ENCODE results near the gene FPR2.

Gene FPR2

DNA sequence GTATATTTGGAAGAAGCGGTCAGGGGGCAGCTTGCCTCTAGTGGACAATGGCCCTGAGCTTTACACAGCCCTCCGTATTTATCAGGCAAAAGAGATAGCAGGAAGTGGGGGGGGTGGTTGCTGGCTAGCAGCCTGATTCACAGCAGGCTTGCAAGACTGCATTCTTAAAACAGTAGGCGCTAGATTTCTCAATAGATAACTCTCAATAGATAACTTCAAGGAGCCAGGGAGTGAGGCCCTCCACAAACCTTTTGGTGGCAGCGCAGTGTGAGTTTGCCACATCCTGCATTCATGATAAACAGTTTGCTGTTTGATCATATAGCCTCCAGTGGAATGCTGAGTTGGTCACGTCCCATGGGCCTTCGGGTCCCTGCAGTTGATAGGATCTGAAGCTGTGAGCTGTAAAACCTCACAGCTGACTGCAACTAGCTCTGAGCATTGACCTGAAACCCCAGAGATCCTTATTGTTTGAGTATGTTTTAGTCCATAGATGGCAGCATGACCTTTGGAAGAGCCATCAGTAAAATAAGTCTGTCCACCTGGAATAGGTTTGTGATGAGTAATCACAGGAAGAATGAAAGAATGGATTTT lies 46.2 kb downstream of the FPR2 start (continued):
- TF ChIP-seq ZNF324 (tag by site-specific recombination; IDR thresholded peaks at IDR 0.05) (no peak), ZNF549 (tag by site-specific recombination; IDR thresholded peaks at IDR 0.05) (no peak), YY2 (tag by site-specific recombination; IDR thresholded peaks at IDR 0.05) (no peak), ZSCAN23 (tag by site-specific recombination; IDR thresholded peaks at IDR 0.05) (no peak), ZNF473 (tag by site-specific recombination; IDR thresholded peaks at IDR 0.05) (no peak)
- TF ChIP-seq, protein P1, sequence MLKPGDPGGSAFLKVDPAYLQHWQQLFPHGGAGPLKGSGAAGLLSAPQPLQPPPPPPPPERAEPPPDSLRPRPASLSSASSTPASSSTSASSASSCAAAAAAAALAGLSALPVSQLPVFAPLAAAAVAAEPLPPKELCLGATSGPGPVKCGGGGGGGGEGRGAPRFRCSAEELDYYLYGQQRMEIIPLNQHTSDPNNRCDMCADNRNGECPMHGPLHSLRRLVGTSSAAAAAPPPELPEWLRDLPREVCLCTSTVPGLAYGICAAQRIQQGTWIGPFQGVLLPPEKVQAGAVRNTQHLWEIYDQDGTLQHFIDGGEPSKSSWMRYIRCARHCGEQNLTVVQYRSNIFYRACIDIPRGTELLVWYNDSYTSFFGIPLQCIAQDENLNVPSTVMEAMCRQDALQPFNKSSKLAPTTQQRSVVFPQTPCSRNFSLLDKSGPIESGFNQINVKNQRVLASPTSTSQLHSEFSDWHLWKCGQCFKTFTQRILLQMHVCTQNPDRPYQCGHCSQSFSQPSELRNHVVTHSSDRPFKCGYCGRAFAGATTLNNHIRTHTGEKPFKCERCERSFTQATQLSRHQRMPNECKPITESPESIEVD (tag by site-specific recombination; IDR thresholded peaks at IDR 0.05), result no peak
- TF ChIP-seq, protein P2, sequence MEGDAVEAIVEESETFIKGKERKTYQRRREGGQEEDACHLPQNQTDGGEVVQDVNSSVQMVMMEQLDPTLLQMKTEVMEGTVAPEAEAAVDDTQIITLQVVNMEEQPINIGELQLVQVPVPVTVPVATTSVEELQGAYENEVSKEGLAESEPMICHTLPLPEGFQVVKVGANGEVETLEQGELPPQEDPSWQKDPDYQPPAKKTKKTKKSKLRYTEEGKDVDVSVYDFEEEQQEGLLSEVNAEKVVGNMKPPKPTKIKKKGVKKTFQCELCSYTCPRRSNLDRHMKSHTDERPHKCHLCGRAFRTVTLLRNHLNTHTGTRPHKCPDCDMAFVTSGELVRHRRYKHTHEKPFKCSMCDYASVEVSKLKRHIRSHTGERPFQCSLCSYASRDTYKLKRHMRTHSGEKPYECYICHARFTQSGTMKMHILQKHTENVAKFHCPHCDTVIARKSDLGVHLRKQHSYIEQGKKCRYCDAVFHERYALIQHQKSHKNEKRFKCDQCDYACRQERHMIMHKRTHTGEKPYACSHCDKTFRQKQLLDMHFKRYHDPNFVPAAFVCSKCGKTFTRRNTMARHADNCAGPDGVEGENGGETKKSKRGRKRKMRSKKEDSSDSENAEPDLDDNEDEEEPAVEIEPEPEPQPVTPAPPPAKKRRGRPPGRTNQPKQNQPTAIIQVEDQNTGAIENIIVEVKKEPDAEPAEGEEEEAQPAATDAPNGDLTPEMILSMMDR (tag by site-specific recombination; IDR thresholded peaks at IDR 0.05), result no peak

DNA sequence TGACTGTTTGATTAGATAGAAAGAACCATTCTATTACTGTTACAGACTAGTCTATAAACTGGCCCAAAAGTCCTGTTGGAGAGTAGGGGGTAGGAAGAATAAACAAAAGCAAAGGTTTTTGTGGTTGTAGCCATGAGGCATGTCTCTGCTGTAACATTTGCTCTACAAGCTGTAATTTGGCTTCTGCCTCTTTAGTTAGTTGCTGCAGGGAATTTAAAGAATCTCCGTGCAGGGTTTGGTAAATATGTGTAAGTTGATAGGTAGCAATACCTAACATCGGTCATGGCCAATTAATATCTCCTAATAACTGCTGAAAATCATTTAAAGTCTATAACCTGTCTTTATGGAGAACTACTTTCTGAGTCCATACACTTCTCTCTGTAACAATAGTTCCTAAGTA lies 46.9 kb downstream of the FPR2 start:
- H3K27ac ChIP-seq (ENCODE audit: extremely low read depth, low read depth, low read length), result no peak overlapping the region

DNA sequence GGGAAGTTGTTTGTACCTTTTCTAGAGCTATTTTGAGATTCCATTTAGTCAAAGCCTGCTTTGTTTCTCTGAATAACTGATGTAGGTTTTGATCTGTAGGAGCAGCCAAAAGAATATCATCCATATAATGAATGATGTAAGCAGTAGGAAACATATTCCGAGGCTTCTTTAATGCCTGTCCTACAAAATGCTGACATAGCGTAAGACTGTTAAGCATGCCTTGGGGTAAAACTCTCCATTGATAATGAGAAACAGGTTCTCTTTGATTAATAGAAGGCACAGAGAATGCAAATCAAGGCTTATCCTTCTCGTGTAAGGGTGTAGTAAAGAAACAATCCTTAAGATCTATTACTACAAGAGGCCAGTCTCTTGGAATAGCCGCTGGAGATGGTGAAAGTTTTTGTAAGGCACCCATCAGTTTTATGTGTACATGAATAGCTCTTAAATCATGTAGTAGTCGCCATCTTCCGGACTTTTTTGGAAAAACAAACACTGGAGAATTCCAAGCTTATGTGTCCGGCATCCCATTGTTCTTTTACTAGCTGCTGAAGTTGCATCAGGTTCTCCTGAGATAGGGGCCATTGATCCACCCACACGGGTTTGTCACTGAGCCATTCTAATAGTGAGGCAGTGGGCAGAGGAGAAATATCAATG lies 47.5 kb downstream of the FPR2 start:
- POLR2A ChIA-PET, result interaction anchor here (0.6 kb wide), 1 partner anchor 1706 kb away, joined by 4 read pairs; no protein-coding TSS in a partner anchor

More for the DNA sequence above, 46.9 kb downstream of the FPR2 start:
- ChIA-PET CTCF (interaction anchor here (0.7 to 3.0 kb wide), 9 partner anchors 8 to 170 kb away, joined by 3 to 19 read pairs (median 5); no protein-coding TSS in a partner anchor), POLR2A (interaction anchor here (0.6 kb wide), 1 partner anchor 1707 kb away, joined by 4 read pairs; no protein-coding TSS in a partner anchor)
- Histone ChIP-seq H3K9me3 (ENCODE audit: control insufficient read depth, insufficient read depth, low read depth, low read length) (no peaks in the 10 kb centered on the region), H3K4me3 (ENCODE audit: low read depth, low read length) (no peak overlapping the region), H3K36me3 (ENCODE audit: control insufficient read depth in 2 of 2, insufficient read depth in 1 of 2, low read length in 2 of 2) (no peaks in the 10 kb centered on the region), H3K4me1 (ENCODE audit: control insufficient read depth, insufficient read depth, low read length) (no peaks in the 10 kb centered on the region)
- no peak for TF ChIP-seq KLF10 (tag by site-specific recombination; IDR thresholded peaks at IDR 0.05)
- TF ChIP-seq ZNF701 (tag by site-specific recombination; IDR thresholded peaks at IDR 0.05), result no peak
- TF ChIP-seq ZBTB7A (tag by site-specific recombination; IDR thresholded peaks at IDR 0.05; ENCODE audit: low read depth), result no peak

More for the DNA sequence above, 47.5 kb downstream of the FPR2 start:
- H3K36me3 ChIP-seq (ENCODE audit: control insufficient read depth in 2 of 2, insufficient read depth in 1 of 2, low read length in 2 of 2), result no peaks in the 10 kb centered on the region
- CTCF ChIA-PET, result interaction anchor here (0.6 to 3.0 kb wide), 14 partner anchors 9 to 650 kb away, joined by 3 to 19 read pairs (median 4); no protein-coding TSS in a partner anchor
- no peak overlapping the region for H3K27ac ChIP-seq (ENCODE audit: extremely low read depth, low read depth, low read length)
- no peaks in the 10 kb centered on the region for H3K9me3 ChIP-seq (ENCODE audit: control insufficient read depth, insufficient read depth, low read depth, low read length)
- no peaks in the 10 kb centered on the region for H3K4me1 ChIP-seq (ENCODE audit: control insufficient read depth, insufficient read depth, low read length)
- no peak overlapping the region for H3K4me3 ChIP-seq (ENCODE audit: low read depth, low read length)
- TF ChIP-seq, protein P3, sequence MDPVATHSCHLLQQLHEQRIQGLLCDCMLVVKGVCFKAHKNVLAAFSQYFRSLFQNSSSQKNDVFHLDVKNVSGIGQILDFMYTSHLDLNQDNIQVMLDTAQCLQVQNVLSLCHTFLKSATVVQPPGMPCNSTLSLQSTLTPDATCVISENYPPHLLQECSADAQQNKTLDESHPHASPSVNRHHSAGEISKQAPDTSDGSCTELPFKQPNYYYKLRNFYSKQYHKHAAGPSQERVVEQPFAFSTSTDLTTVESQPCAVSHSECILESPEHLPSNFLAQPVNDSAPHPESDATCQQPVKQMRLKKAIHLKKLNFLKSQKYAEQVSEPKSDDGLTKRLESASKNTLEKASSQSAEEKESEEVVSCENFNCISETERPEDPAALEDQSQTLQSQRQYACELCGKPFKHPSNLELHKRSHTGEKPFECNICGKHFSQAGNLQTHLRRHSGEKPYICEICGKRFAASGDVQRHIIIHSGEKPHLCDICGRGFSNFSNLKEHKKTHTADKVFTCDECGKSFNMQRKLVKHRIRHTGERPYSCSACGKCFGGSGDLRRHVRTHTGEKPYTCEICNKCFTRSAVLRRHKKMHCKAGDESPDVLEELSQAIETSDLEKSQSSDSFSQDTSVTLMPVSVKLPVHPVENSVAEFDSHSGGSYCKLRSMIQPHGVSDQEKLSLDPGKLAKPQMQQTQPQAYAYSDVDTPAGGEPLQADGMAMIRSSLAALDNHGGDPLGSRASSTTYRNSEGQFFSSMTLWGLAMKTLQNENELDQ (tag by site-specific recombination; IDR thresholded peaks at IDR 0.05; ENCODE audit: low read depth), result no peak
- TF ChIP-seq, protein P4, sequence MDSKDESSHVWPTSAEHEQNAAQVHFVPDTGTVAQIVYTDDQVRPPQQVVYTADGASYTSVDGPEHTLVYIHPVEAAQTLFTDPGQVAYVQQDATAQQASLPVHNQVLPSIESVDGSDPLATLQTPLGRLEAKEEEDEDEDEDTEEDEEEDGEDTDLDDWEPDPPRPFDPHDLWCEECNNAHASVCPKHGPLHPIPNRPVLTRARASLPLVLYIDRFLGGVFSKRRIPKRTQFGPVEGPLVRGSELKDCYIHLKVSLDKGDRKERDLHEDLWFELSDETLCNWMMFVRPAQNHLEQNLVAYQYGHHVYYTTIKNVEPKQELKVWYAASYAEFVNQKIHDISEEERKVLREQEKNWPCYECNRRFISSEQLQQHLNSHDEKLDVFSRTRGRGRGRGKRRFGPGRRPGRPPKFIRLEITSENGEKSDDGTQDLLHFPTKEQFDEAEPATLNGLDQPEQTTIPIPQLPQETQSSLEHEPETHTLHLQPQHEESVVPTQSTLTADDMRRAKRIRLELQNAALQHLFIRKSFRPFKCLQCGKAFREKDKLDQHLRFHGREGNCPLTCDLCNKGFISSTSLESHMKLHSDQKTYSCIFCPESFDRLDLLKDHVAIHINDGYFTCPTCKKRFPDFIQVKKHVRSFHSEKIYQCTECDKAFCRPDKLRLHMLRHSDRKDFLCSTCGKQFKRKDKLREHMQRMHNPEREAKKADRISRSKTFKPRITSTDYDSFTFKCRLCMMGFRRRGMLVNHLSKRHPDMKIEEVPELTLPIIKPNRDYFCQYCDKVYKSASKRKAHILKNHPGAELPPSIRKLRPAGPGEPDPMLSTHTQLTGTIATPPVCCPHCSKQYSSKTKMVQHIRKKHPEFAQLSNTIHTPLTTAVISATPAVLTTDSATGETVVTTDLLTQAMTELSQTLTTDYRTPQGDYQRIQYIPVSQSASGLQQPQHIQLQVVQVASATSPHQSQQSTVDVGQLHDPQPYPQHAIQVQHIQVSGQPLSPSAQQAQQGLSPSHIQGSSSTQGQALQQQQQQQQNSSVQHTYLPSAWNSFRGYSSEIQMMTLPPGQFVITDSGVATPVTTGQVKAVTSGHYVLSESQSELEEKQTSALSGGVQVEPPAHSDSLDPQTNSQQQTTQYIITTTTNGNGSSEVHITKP (tag by site-specific recombination; IDR thresholded peaks at IDR 0.05), result no peak
- TF ChIP-seq ZFHX2 (tag by site-specific recombination; conservative IDR thresholded peaks at IDR 0.05) (no peak), KLF16 (tag by site-specific recombination; IDR thresholded peaks at IDR 0.05) (no peak), RBAK (tag by site-specific recombination; IDR thresholded peaks at IDR 0.05) (no peak), SETDB1 (IDR thresholded peaks at IDR 0.05; ENCODE audit: insufficient read length, low read length) (no peak), PRDM1 (tag by site-specific recombination; IDR thresholded peaks at IDR 0.05) (no peak), ZNF777 (tag by site-specific recombination; IDR thresholded peaks at IDR 0.05; ENCODE audit: borderline replicate concordance) (no peak), ZBTB48 (tag by site-specific recombination; IDR thresholded peaks at IDR 0.05) (no peak)
- TF ChIP-seq, protein P2 (tag by site-specific recombination; IDR thresholded peaks at IDR 0.05), result no peak

All from HEK293 (cell line).